Measurements from ENCODE around the gene HDHD5. TPM values are rescaled to one million over a fixed set of nuclear protein-coding genes. Genes with fewer than 3 reads are reported as not detected.

Gene HDHD5
- total RNA-seq, 4 donors from 2014 or later: 29.9 to 45.1 (median 38.8) TPM

DNA sequence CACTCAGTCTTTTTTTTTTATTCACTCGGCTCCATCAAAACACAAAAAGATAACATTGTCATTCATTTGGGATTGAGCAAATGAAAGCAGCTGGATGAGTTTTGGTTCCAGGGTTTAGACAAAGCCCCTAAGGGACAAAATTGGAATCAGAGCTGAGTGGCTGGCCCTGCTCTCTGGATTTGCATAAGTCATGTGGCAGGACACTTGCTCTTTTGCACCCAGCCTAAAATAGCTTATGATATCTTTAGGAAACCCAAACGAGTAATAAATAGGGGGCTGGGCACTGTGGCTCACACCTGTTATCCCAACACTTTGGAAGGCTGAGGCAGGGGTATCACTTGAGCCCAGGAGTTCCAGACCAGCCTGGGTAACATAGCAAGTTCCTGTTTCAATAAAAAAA lies 27.0 kb downstream of the HDHD5 start:
- TF ChIP-seq POLR2A (IDR thresholded peaks at IDR 0.05; ENCODE audit: low read depth) (no peak), EP300 (IDR thresholded peaks at IDR 0.05) (no peak), POLR2AphosphoS5 (IDR thresholded peaks at IDR 0.05) (no peak)
- TF ChIP-seq, protein P1, sequence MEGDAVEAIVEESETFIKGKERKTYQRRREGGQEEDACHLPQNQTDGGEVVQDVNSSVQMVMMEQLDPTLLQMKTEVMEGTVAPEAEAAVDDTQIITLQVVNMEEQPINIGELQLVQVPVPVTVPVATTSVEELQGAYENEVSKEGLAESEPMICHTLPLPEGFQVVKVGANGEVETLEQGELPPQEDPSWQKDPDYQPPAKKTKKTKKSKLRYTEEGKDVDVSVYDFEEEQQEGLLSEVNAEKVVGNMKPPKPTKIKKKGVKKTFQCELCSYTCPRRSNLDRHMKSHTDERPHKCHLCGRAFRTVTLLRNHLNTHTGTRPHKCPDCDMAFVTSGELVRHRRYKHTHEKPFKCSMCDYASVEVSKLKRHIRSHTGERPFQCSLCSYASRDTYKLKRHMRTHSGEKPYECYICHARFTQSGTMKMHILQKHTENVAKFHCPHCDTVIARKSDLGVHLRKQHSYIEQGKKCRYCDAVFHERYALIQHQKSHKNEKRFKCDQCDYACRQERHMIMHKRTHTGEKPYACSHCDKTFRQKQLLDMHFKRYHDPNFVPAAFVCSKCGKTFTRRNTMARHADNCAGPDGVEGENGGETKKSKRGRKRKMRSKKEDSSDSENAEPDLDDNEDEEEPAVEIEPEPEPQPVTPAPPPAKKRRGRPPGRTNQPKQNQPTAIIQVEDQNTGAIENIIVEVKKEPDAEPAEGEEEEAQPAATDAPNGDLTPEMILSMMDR (IDR thresholded peaks at IDR 0.05): no peak
- Histone ChIP-seq H3K27me3 (no peaks in the 10 kb centered on the region), H3K27ac (replicated peaks in 1 of 4) (no peak overlapping the region), H3K36me3 (peaks cover 0 to 13% (median 10%) of the 10 kb centered on the region in 4 donors), H3K4me3 (no peak overlapping the region), H3K9me3 (no peaks in the 10 kb centered on the region), H3K4me1 (peaks cover 0 to 4% (median 0%) of the 10 kb centered on the region in 4 donors)
- DNase-seq (ENCODE audit: extremely low spot score): no peak
- WGBS: 27% methylated on average over 2 of the region's 2 CpGs
- intact Hi-C loops (cut with DNase I): no loop called here

DNA sequence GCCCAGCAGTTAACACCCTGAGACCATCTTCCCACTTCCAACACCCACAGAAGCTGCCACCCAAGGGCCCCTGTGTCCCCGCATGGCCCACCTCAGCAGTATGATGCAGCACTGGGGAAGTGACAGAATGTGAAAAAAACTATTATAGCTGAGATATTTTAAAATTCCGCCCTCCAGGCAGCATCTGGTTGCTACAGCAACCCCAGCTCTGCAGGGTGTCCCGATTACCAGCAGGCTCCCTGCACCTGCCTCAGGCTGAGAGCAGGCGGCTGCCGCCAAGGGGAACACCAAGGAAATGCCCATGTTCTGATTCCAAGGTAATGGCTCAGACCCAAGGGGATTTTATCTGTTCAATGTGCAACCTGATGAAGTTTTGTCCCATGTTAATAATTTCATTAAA lies 27.4 kb downstream of the HDHD5 start:
- TF ChIP-seq POLR2A (IDR thresholded peaks at IDR 0.05; ENCODE audit: low read depth) (no peak), POLR2AphosphoS5 (IDR thresholded peaks at IDR 0.05) (no peak), EP300 (IDR thresholded peaks at IDR 0.05) (no peak)
- TF ChIP-seq, protein P1 (IDR thresholded peaks at IDR 0.05): no peak
- 34% methylated on average over 5 of the region's 5 CpGs for WGBS

GRCh38 chr22:17130199-17130598 lies 28.9 kb downstream of the HDHD5 start:
- WGBS: 100% methylated on average over 1 of the region's 1 CpG
- H3K4me3 ChIP-seq: no peak overlapping the region
- no peaks in the 10 kb centered on the region for H3K27me3 ChIP-seq
- H3K4me1 ChIP-seq: peaks cover 0 to 4% (median 0%) of the 10 kb centered on the region in 4 donors
- H3K9me3 ChIP-seq: no peaks in the 10 kb centered on the region
- no peak for DNase-seq (ENCODE audit: extremely low spot score)
- intact Hi-C loops (cut with DNase I): no loop called here
- TF ChIP-seq, protein P1 (IDR thresholded peaks at IDR 0.05): no peak
- TF ChIP-seq POLR2AphosphoS5 (IDR thresholded peaks at IDR 0.05) (no peak), EP300 (IDR thresholded peaks at IDR 0.05) (no peak), POLR2A (IDR thresholded peaks at IDR 0.05; ENCODE audit: low read depth) (no peak)
- H3K27ac ChIP-seq (replicated peaks in 1 of 4): no peak overlapping the region
- H3K36me3 ChIP-seq: peaks cover 0 to 3% (median 1%) of the 10 kb centered on the region in 4 donors

More for the DNA sequence above, 27.4 kb downstream of the HDHD5 start:
- Histone ChIP-seq H3K27me3 (no peaks in the 10 kb centered on the region), H3K9me3 (no peaks in the 10 kb centered on the region), H3K4me3 (no peak overlapping the region), H3K36me3 (peaks cover 0 to 9% (median 6%) of the 10 kb centered on the region in 4 donors), H3K27ac (replicated peaks in 1 of 4) (no peak overlapping the region), H3K4me1 (peaks cover 0 to 4% (median 0%) of the 10 kb centered on the region in 4 donors)
- intact Hi-C loops (cut with DNase I): no loop called here
- no peak for DNase-seq (ENCODE audit: extremely low spot score)

DNA sequence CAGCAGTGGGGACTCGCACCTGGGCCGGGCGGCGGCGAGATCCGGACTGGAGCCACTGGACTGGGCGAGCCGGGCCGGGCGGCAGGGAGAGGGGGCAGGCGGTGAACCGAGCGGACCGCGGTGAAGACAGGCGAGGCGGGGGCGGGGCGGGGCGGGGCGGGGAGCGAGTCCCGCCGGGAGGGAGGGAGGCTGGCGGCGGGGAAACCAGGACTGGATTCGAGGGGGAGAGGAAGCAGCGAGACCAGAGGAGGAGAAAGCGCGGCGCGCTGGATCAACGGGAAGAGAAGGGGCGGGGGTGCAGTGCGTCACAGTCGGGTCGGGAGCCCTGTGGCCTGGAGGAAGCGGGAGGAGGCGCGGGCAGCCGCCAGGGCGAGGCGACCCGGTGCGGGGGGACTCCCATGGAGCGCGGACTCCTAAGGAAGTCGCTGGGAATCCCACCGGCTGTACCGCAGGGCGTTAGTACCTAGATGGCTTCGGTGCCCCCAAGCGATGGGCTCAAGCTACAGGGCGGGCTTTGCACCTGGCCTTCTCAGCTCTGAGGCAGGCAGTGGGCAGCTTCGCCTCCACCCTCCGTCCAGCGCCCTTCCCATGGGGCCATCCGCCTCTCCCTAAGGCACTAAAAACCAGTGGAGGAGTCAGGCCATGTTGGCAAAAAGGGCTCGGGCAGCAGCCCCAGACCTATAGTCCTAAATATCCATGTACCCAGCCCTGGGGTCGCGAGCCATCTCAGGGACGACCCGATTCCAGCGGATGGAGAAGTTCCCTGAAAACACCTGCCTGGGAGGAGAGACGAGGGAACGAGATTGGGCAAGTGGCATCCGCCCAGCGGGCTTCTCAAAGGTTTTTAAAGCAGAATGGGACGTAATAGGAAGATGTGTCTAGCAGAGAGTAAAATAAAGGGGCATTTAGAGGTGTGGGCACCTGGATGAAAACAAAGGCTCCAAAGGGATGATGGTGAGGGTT lies 37.6 kb downstream of the HDHD5 start, which contains the start of gene TMEM121B:
Gene TMEM121B (minus strand): TSS at position 128 of the 963 bp plus-strand sequence. CDS start 233 bp downstream, outside the sequence.
- DNase-seq (ENCODE audit: extremely low spot score): no peak
- peaks cover 7 to 27% (median 19%) of the 10 kb centered on the region in 4 donors for H3K4me1 ChIP-seq
- WGBS: 10% methylated on average over 43 of the region's 69 CpGs
- H3K4me3 ChIP-seq: peak within 1 kb of the TSS; percentile 51 to 65 (median 60)
- H3K36me3 ChIP-seq: no peaks in the 10 kb centered on the region
- H3K9me3 ChIP-seq: no peaks in the 10 kb centered on the region
- intact Hi-C loops (cut with DNase I): no loop called here
- peaks cover 4 to 73% (median 28%) of the 10 kb centered on the region in 4 donors for H3K27me3 ChIP-seq
- H3K27ac ChIP-seq (replicated peaks in 1 of 4): no peak within 1 kb of the TSS
- TF ChIP-seq EP300 (IDR thresholded peaks at IDR 0.05): no peak
- no peak for TF ChIP-seq POLR2AphosphoS5 (IDR thresholded peaks at IDR 0.05)
- TF ChIP-seq, protein P1 (IDR thresholded peaks at IDR 0.05): no peak
- no peak for TF ChIP-seq POLR2A (IDR thresholded peaks at IDR 0.05; ENCODE audit: low read depth)
